HCT116 (cell line): ENCODE results near the gene NFIC. TPM values are rescaled to one million over a fixed set of nuclear protein-coding genes. Genes with fewer than 3 reads are reported as not detected.

ENCODE experiments used
- ATAC-seq: fragments of 200-7000 bp; cut with Tn5 transposase; 2 replicates; pipeline ENCODE4 v1.9.1; 2020; ENCODE audit warnings: mild to moderate bottlenecking, moderate library complexity
- BruUV-seq: library from RNA; stranded (reverse); fragments of 400-500 nt; replicated peaks from 2 replicates; lab custom pipeline; 2021; lab: Mats Ljungman, UMichigan
- CTCF ChIA-PET: fragments of 300-600 bp; sonication (Branson Sonifier 250); formaldehyde crosslinking; loops from one replicate; lab custom pipeline; 2021; ENCODE audit warnings: antibody characterized with exemption; lab: Charles Lee
- POLR2A ChIA-PET: fragments of 300-600, 350-600 bp; sonication (Branson Sonifier 250); formaldehyde crosslinking; loops from one replicate; lab custom pipeline; 2021; ENCODE audit warnings: antibody characterized with exemption; lab: Charles Lee
- RAD21 ChIA-PET, 2 experiments: fragments of 300-600 bp; sonication (Branson Sonifier 250); formaldehyde crosslinking; loops; one replicate each; lab custom pipeline; 2023; ENCODE audit warnings: low total read pairs in 2 of 2; ENCODE audit not compliant: uncharacterized antibody in 2 of 2, unreplicated experiment in 2 of 2, low non-redundant PET in 1 of 2; lab: Charles Lee
- DNase-seq: peaks from one replicate; pipeline ENCODE4 v3.0.0-alpha.2; 2010; ENCODE audit warnings: low read depth, low spot score
- H2AFZ ChIP-seq: fragments of 200-600 bp; shearing (Covaris generic), sonication (generic); 2 replicates; pipeline ENCODE4 v1.6.1; 2017; ENCODE audit warnings: low read depth, mixed run types, mixed read lengths, antibody characterized with exemption, low read length; ENCODE audit not compliant: poor library complexity, severe bottlenecking
- H3K27ac ChIP-seq: 2 replicates; pipeline ENCODE4 v1.5.1; 2012; ENCODE audit warnings: low read depth, low read length
- H3K27me3 ChIP-seq: fragments of 200-600 bp; sonication (generic); 2 replicates; pipeline ENCODE4 v1.6.1; 2016; ENCODE audit warnings: mixed run types, low read length, mixed read lengths; ENCODE audit not compliant: insufficient read depth
- H3K36me3 ChIP-seq, 2 experiments: fragments of 200-500 bp in 1 of 2; fragments of 200-600 bp in 1 of 2; sonication (Bioruptor generic) in 1 of 2; sonication (generic) in 1 of 2; 2 replicates each; pipeline versions ENCODE4 v1.5.1 to v1.6.1; 2014 to 2016; ENCODE audit warnings: low read length in 2 of 2, inconsistent platforms in 1 of 2, mixed read lengths in 1 of 2, mixed run types in 1 of 2; ENCODE audit not compliant: insufficient read depth in 2 of 2, control insufficient read depth in 1 of 2
- H3K4me1 ChIP-seq, 2 experiments: fragments of 200-600 bp in 1 of 2; sonication (generic) in 1 of 2; 2 replicates each; pipeline versions ENCODE4 v1.5.1 to v1.6.1; 2012 to 2017; ENCODE audit warnings: low read length in 2 of 2, inconsistent platforms in 1 of 2, mild to moderate bottlenecking in 1 of 2, mixed read lengths in 1 of 2, mixed run types in 1 of 2, moderate library complexity in 1 of 2; ENCODE audit not compliant: insufficient read depth in 2 of 2, control insufficient read depth in 1 of 2
- H3K4me2 ChIP-seq: fragments of 200-600 bp; sonication (generic); 2 replicates; pipeline ENCODE4 v1.6.1; 2017; ENCODE audit warnings: mixed run types, low read length, mixed read lengths
- H3K4me3 ChIP-seq, 2 experiments: fragments of 200-600 bp in 1 of 2; sonication (generic) in 1 of 2; replicated peaks in 1 of 2; 2 replicates each; pipeline ENCODE4 v1.5.1; 2011 to 2016; ENCODE audit warnings: low read length in 2 of 2, control low read depth in 1 of 2, low read depth in 1 of 2, mild to moderate bottlenecking in 1 of 2, mixed read lengths in 1 of 2, mixed run types in 1 of 2
- H3K79me2 ChIP-seq: fragments of 200-600 bp; sonication (generic); 2 replicates; pipeline ENCODE4 v1.6.1; 2017; ENCODE audit warnings: mild to moderate bottlenecking, mixed run types, low read length, moderate library complexity, mixed read lengths; ENCODE audit not compliant: insufficient read depth
- H3K9ac ChIP-seq: fragments of 200-600 bp; sonication (generic); 2 replicates; pipeline ENCODE4 v1.6.1; 2016; ENCODE audit warnings: low read length, mixed read lengths
- H3K9me2 ChIP-seq: fragments of 200-600 bp; sonication (generic), shearing (Covaris generic); 2 replicates; pipeline ENCODE4 v1.6.1; 2017; ENCODE audit warnings: mixed run types, mild to moderate bottlenecking, moderate library complexity; ENCODE audit not compliant: insufficient read depth
- H3K9me3 ChIP-seq, 2 experiments: fragments of 200-500 bp in 1 of 2; fragments of 200-600 bp in 1 of 2; sonication (Bioruptor generic) in 1 of 2; sonication (generic) in 1 of 2; 2 replicates each; pipeline ENCODE4 v1.6.1; 2014 to 2017; ENCODE audit warnings: low read length in 2 of 2, mixed read lengths in 2 of 2, inconsistent platforms in 1 of 2, low read depth in 1 of 2, mild to moderate bottlenecking in 1 of 2, mixed run types in 1 of 2, moderate library complexity in 1 of 2; ENCODE audit not compliant: control insufficient read depth in 1 of 2, insufficient read depth in 1 of 2
- H4K20me1 ChIP-seq: fragments of 200-600 bp; sonication (generic), shearing (Covaris generic); 2 replicates; pipeline ENCODE4 v1.6.1; 2017; ENCODE audit warnings: mixed run types, mild to moderate bottlenecking, moderate library complexity; ENCODE audit not compliant: insufficient read depth
- ATF3 ChIP-seq: IDR thresholded peaks from 2 replicates; pipeline ENCODE4 v1.6.1; 2012
- CBX3 ChIP-seq: IDR thresholded peaks from 2 replicates; pipeline ENCODE4 v1.6.1; 2012; ENCODE audit warnings: low read depth
- CEBPB ChIP-seq: IDR thresholded peaks from 2 replicates; pipeline ENCODE4 v1.6.1; 2012; ENCODE audit warnings: low read depth
- CTCF ChIP-seq, 3 experiments: fragments of 200-600 bp in 1 of 3; sonication (generic) in 1 of 3; IDR thresholded peaks in 2 of 3; conservative IDR thresholded peaks in 1 of 3; 2 replicates each; pipeline ENCODE4 v1.5.1; 2012 to 2017; ENCODE audit warnings: low read depth in 2 of 3, low read length in 2 of 3, antibody characterized with exemption in 1 of 3, borderline replicate concordance in 1 of 3, control low read depth in 1 of 3, mild to moderate bottlenecking in 1 of 3, mixed read lengths in 1 of 3, mixed run types in 1 of 3, moderate library complexity in 1 of 3; ENCODE audit not compliant: insufficient read depth in 1 of 3
- EGR1 ChIP-seq: IDR thresholded peaks from 2 replicates; pipeline ENCODE4 v1.6.1; 2012; ENCODE audit warnings: low read depth
- ELF1 ChIP-seq: IDR thresholded peaks from 2 replicates; pipeline ENCODE4 v1.6.1; 2012; ENCODE audit warnings: low read depth, borderline replicate concordance
- EZH2 ChIP-seq: fragments of 200-600 bp; sonication (generic); IDR thresholded peaks from 2 replicates; pipeline ENCODE4 v1.6.1; 2017; ENCODE audit warnings: antibody characterized with exemption, mixed run types
- EZH2phosphoT487 ChIP-seq: fragments of 200-600 bp; IDR thresholded peaks from 2 replicates; pipeline ENCODE4 v1.6.1; 2018; ENCODE audit warnings: antibody characterized with exemption, borderline replicate concordance
- JUND ChIP-seq: IDR thresholded peaks from 2 replicates; pipeline ENCODE4 v1.6.1; 2012
- MAX ChIP-seq: IDR thresholded peaks from 2 replicates; pipeline ENCODE4 v1.6.1; 2012
- POLR2A ChIP-seq: IDR thresholded peaks from 2 replicates; pipeline ENCODE4 v1.7.0; 2011; ENCODE audit warnings: borderline replicate concordance; ENCODE audit not compliant: insufficient read depth, insufficient read length; ENCODE audit errors: extremely low read depth
- POLR2AphosphoS5 ChIP-seq: IDR thresholded peaks from 2 replicates; pipeline ENCODE4 v1.6.1; 2011; ENCODE audit warnings: mild to moderate bottlenecking, low read depth, low read length, moderate library complexity
- SIN3A ChIP-seq: IDR thresholded peaks from 2 replicates; pipeline ENCODE4 v1.6.1; 2012; ENCODE audit warnings: low read depth
- SRF ChIP-seq: IDR thresholded peaks from 2 replicates; pipeline ENCODE4 v1.6.1; 2012; ENCODE audit warnings: low read depth
- YY1 ChIP-seq: IDR thresholded peaks from 2 replicates; pipeline ENCODE4 v1.6.1; 2011; ENCODE audit warnings: low read length, low read depth, moderate library complexity, mild to moderate bottlenecking; ENCODE audit not compliant: insufficient replicate concordance; ENCODE audit errors: extremely low read depth
- ZFX ChIP-seq: fragments of 450-650 bp; IDR thresholded peaks from 2 replicates; pipeline ENCODE4 v1.6.1; 2017
- ZNF274 ChIP-seq: fragments of 200-500 bp; sonication (Bioruptor generic); IDR thresholded peaks from 2 replicates; pipeline ENCODE4 v1.6.1; 2014; ENCODE audit warnings: mild to moderate bottlenecking, low read depth, low read length, inconsistent platforms
- intact Hi-C: fragments of 100-400 bp; cut with micrococcal nuclease; formaldehyde crosslinking; loops from 2 replicates; pipeline ENCODE4 v1.10.0; 2022
- total RNA-seq: library from RNA; stranded (reverse); gene quantifications from one replicate; pipeline ENCODE4 v1.2.1, GENCODE V29; 2021; ENCODE audit not compliant: unreplicated experiment

NFIC gene
- total RNA-seq, 1 experiment from 2014 or later = 116 TPM

GRCh38 chr19:3378352-3379150 lies 12.2 kb downstream of the NFIC start:
- intact Hi-C loops = no loop called here
- Histone ChIP-seq H4K20me1 (no peaks in the 10 kb centered on the region; the same call in 1 of the 2 replicates), H3K4me1 (peaks cover 14 to 35% of the 10 kb centered on the region in 2 experiments), H3K9me2 (no peaks in the 10 kb centered on the region), H3K9ac (no peak overlapping the region), H3K4me3 (no peak overlapping the region), H3K36me3 (peaks cover 2 to 11% of the 10 kb centered on the region in 2 experiments; a peak in 2 of 4 replicates)
- DNase-seq = no peak
- CTCF ChIA-PET = no interaction called here
- RAD21 ChIA-PET = interaction anchor here in 1 of 2 experiments (0.7 kb wide), 1 partner anchor 69 kb away, joined by 3 read pairs; no protein-coding TSS in a partner anchor
- BruUV-seq = no TSS peak
- TF ChIP-seq ATF3 (no peak), CEBPB (no peak), CBX3 (no peak), JUND (no peak), MAX (no peak), ZNF274 (no peak), EZH2phosphoT487 (no peak), ELF1 (no peak)
- TF ChIP-seq, all 23 proteins: peak for 0
- Histone ChIP-seq H3K27me3 (no peaks in the 10 kb centered on the region), H3K9me3 (no peaks in the 10 kb centered on the region), H2AFZ (no peak overlapping the region), H3K79me2 (peaks cover 98% of the 10 kb centered on the region), H3K4me2 (no peak overlapping the region), H3K27ac (peak overlapping the region; percentile 36; the same call in 1 of the 2 replicates)
- POLR2A ChIA-PET = interaction anchor here (0.8 kb wide), 1 partner anchor 14 kb away, joined by 4 read pairs; no protein-coding TSS in a partner anchor
- ATAC-seq = no peak

GRCh38 chr19:3380829-3381228 lies 14.4 kb downstream of the NFIC start:
- H3K79me2 ChIP-seq = peaks cover 98% of the 10 kb centered on the region
- no peaks in the 10 kb centered on the region for H3K9me2 ChIP-seq
- no peaks in the 10 kb centered on the region for H3K9me3 ChIP-seq
- H3K4me3 ChIP-seq = no peak overlapping the region
- peaks cover 5 to 11% of the 10 kb centered on the region in 2 experiments; a peak in 2 of 4 replicates for H3K36me3 ChIP-seq
- CTCF ChIA-PET = no interaction called here
- intact Hi-C loops = no loop called here
- DNase-seq (no peak), ATAC-seq (no peak)
- no peak overlapping the region for H2AFZ ChIP-seq
- H3K27me3 ChIP-seq = no peaks in the 10 kb centered on the region
- RAD21 ChIA-PET = no interaction called here
- peaks cover 14 to 39% of the 10 kb centered on the region in 2 experiments for H3K4me1 ChIP-seq
- POLR2A ChIA-PET = interaction anchor here (0.7 kb wide), 2 partner anchors 21 to 27 kb away, joined by 3 to 4 read pairs; no protein-coding TSS in a partner anchor
- no peaks in the 10 kb centered on the region for H4K20me1 ChIP-seq
- no peak overlapping the region for H3K9ac ChIP-seq
- no peak overlapping the region for H3K4me2 ChIP-seq
- peak overlapping the region; percentile 57; the same call in 1 of the 2 replicates for H3K27ac ChIP-seq
- no TSS peak for BruUV-seq
- TF ChIP-seq CEBPB (no peak), ZFX (no peak), POLR2AphosphoS5 (no peak), ELF1 (no peak), POLR2A (no peak), EZH2 (no peak), ATF3 (no peak), JUND (no peak), CBX3 (no peak), SIN3A (no peak), EZH2phosphoT487 (no peak), ZNF274 (no peak), EGR1 (no peak), SRF (no peak), YY1 (no peak), CTCF (IDR thresholded peaks at IDR 0.05 in 2 of 3, conservative IDR thresholded peaks at IDR 0.05 in 1 of 3; ENCODE audit: borderline replicate concordance in 1 of 3, insufficient read depth in 1 of 3, low read depth in 2 of 3, low read length in 2 of 3) (no peak)
